Colonic mucosa (tissue), 4 donors: ENCODE data around the gene NEK10. TPM values are rescaled to one million over a fixed set of nuclear protein-coding genes. Genes with fewer than 3 reads are reported as not detected.

Source experiments
- DNase-seq: peaks from one replicate; pipeline ENCODE4 v3.0.0-alpha.2; 2020
- H3K27ac ChIP-seq: fragments of 200-600 bp; one replicate; pipeline ENCODE4 v1.8.0; 2021
- H3K27me3 ChIP-seq: fragments of 200-600 bp; one replicate; pipeline ENCODE4 v1.8.0; 2021
- H3K36me3 ChIP-seq: fragments of 200-600 bp; one replicate; pipeline ENCODE4 v1.8.0; 2021
- H3K4me1 ChIP-seq: fragments of 200-600 bp; one replicate; pipeline ENCODE4 v1.8.0; 2021; ENCODE audit warnings: mild to moderate bottlenecking
- H3K4me3 ChIP-seq: fragments of 200-600 bp; one replicate; pipeline ENCODE4 v1.8.0; 2021
- H3K9ac ChIP-seq, 2 donors: one replicate each; pipeline ENCODE4 v1.7.0; 2013; ENCODE audit warnings: control low read depth in 2 of 2, low read depth in 2 of 2, low read length in 2 of 2
- H3K9me3 ChIP-seq: fragments of 200-600 bp; one replicate; pipeline ENCODE4 v1.8.0; 2021
- intact Hi-C: fragments of 100-400 bp; cut with DNase I; formaldehyde crosslinking; loops from one replicate; pipeline ENCODE4 v1.14.1; 2022
- total RNA-seq, 2 donors: library from RNA; stranded (reverse); fragmentation: NEBNext Ultra II Directional in 1 of 2; extraction: Animal tissue kit (Norgen Biotek cat#: 25700) in 1 of 2; gene quantifications; one replicate each; pipeline ENCODE4 v1.2.1, GENCODE V29; 2021
- TF ChIP-seq, protein P1 (sequence below): fragments of 200-600 bp; IDR thresholded peaks from one replicate; pipeline ENCODE4 v1.8.0; 2022; ENCODE audit warnings: antibody characterized with exemption, mild to moderate bottlenecking
- donor health status: healthy.
- donor health status: DM: no; HTN: no; CAD: no.
- donor health status: DM: no; HTN: no; CAD: no.

The NEK10 gene
- total RNA-seq, 2 donors from 2014 or later: 0.67 to 0.88 TPM

GRCh38 chr3:27201492-27201891 is 167.7 kb downstream of the NEK10 start:
- H3K27me3 ChIP-seq: no peaks in the 10 kb centered on the region
- TF ChIP-seq, protein P1, sequence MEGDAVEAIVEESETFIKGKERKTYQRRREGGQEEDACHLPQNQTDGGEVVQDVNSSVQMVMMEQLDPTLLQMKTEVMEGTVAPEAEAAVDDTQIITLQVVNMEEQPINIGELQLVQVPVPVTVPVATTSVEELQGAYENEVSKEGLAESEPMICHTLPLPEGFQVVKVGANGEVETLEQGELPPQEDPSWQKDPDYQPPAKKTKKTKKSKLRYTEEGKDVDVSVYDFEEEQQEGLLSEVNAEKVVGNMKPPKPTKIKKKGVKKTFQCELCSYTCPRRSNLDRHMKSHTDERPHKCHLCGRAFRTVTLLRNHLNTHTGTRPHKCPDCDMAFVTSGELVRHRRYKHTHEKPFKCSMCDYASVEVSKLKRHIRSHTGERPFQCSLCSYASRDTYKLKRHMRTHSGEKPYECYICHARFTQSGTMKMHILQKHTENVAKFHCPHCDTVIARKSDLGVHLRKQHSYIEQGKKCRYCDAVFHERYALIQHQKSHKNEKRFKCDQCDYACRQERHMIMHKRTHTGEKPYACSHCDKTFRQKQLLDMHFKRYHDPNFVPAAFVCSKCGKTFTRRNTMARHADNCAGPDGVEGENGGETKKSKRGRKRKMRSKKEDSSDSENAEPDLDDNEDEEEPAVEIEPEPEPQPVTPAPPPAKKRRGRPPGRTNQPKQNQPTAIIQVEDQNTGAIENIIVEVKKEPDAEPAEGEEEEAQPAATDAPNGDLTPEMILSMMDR: no peak
- peak; percentile 55 for DNase-seq
- no peaks in the 10 kb centered on the region for H3K9me3 ChIP-seq
- intact Hi-C loops: no loop called here
- no peak overlapping the region for H3K9ac ChIP-seq
- H3K4me3 ChIP-seq: no peak overlapping the region
- H3K27ac ChIP-seq: peak overlapping the region; percentile 5
- H3K36me3 ChIP-seq: no peaks in the 10 kb centered on the region
- H3K4me1 ChIP-seq: no peaks in the 10 kb centered on the region

GRCh38 chr3:27200721-27201489 is 168.3 kb downstream of the NEK10 start:
- Histone ChIP-seq H3K4me3 (no peak overlapping the region), H3K9me3 (no peaks in the 10 kb centered on the region), H3K27me3 (no peaks in the 10 kb centered on the region), H3K27ac (peak overlapping the region; percentile 5), H3K4me1 (no peaks in the 10 kb centered on the region), H3K9ac (peak overlapping the region in 1 of 2 donors; percentile 56), H3K36me3 (no peaks in the 10 kb centered on the region)
- TF ChIP-seq, protein P1: no peak
- DNase-seq: peak; percentile 34
- intact Hi-C loops: no loop called here

DNA sequence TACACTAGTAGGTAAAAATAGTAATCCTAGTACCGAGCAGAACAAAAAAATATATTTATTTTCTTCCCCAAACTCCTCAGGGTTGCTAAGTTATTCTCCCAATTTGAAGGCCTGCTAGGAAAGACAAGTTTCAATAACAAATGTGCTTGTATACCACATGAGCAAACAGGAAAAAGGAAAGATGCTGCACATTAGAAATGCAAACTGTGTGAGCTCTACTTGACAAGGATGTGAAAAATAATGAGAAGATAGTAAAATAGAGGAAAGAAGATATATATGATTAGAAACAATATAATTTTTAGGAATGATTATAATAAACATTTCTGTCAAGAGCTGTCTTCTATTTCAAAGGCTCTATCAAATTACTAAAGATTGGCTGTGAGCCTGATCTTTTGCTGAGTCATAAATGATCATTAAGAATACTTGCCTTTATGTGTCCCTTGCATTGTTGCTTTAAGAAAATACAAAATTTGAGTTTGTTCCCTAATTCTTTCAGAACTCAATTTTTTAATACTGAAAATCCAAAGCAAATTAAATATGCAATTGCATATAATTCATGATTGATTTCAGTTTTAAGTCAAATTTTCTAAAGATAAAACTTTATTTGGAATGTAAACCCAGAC is 174.2 kb downstream of the NEK10 start:
- H3K9ac ChIP-seq: no peak overlapping the region
- no peak for DNase-seq
- intact Hi-C loops: no loop called here
- H3K27ac ChIP-seq: no peak overlapping the region
- TF ChIP-seq, protein P1: no peak
- H3K27me3 ChIP-seq: no peaks in the 10 kb centered on the region
- no peaks in the 10 kb centered on the region for H3K9me3 ChIP-seq
- H3K4me3 ChIP-seq: no peak overlapping the region
- no peaks in the 10 kb centered on the region for H3K4me1 ChIP-seq
- no peaks in the 10 kb centered on the region for H3K36me3 ChIP-seq

GRCh38 chr3:27193056-27193455 is 176.1 kb downstream of the NEK10 start:
- Histone ChIP-seq H3K27ac (no peak overlapping the region), H3K4me1 (no peaks in the 10 kb centered on the region), H3K9ac (no peak overlapping the region), H3K4me3 (no peak overlapping the region), H3K9me3 (no peaks in the 10 kb centered on the region), H3K36me3 (no peaks in the 10 kb centered on the region), H3K27me3 (no peaks in the 10 kb centered on the region)
- TF ChIP-seq, protein P1: no peak
- no peak for DNase-seq
- intact Hi-C loops: no loop called here

- no peak overlapping the region for H3K4me3 ChIP-seq
- H3K4me1 ChIP-seq: no peaks in the 10 kb centered on the region
- H3K36me3 ChIP-seq: no peaks in the 10 kb centered on the region
- no peak overlapping the region for H3K27ac ChIP-seq
- TF ChIP-seq, protein P1: no peak
- DNase-seq: no peak
- intact Hi-C loops: no loop called here
- no peaks in the 10 kb centered on the region for H3K27me3 ChIP-seq
- H3K9me3 ChIP-seq: no peaks in the 10 kb centered on the region
- no peak overlapping the region for H3K9ac ChIP-seq
These were observed 183.2 kb downstream of the NEK10 start for GRCh38 chr3:27186013-27186412.
